Cardiac septum (tissue), 1 donor: Measurements from ENCODE around the gene ILF3. TPM values are rescaled to one million over a fixed set of nuclear protein-coding genes. Genes with fewer than 3 reads are reported as not detected.
"Not testable (repeated sequence)": the region's sequence is repeated elsewhere in the genome, so short reads cannot be mapped to it uniquely, and the experiment has no call there.

Source experiments
- DNase-seq: peaks from one replicate; pipeline ENCODE4 v3.0.0-alpha.2; 2020; ENCODE audit warnings: low spot score
- intact Hi-C: fragments of 100-400 bp; cut with DNase I; formaldehyde crosslinking; loops from one replicate; pipeline ENCODE4 v1.14.0; 2022
- total RNA-seq: library from RNA; stranded (reverse); fragmentation: NEBNext Ultra II Directional; extraction: Animal tissue kit (Norgen Biotek cat#: 25700); gene quantifications from one replicate; pipeline ENCODE4 v1.2.1, GENCODE V29; 2021
- donor health status: DM: no; HTN: no; CAD: no.

The ILF3 gene
- total RNA-seq, 1 donor from 2014 or later, result 115 TPM

DNA sequence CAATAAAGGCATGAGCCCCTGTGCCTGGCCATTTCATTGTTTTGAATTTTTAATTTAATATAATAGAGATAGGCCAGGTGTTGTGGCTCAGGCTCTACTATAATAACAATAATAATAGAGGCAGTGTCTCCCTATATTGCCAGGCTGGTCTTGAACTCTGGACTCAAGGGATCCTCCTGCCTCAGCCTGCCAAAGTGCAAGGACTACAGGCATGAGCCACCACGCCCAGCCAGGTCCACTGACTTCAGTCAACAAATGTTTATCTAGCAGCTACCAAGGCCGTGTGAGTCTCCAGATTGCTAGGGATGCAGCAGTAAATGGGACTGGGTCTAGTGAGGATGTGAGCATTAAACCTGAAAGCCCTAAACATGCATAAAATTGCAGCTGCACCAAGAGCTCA lies 13.8 kb upstream of the ILF3 start:
- no peak for DNase-seq
- intact Hi-C loops, result loop anchor here (10.0 kb wide), 1 partner anchor 136 kb away; the partner anchor contains the start of gene KEAP1

- DNase-seq, result no peak
- intact Hi-C loops, result loop anchor here (10.0 kb wide), 1 partner anchor 136 kb away; the partner anchor contains the start of gene KEAP1
Measured at GRCh38 chr19:10641248-10641647, 12.9 kb upstream of the ILF3 start.

- DNase-seq, result no peak
- intact Hi-C loops, result loop anchor here (10.0 kb wide), 1 partner anchor 138 kb away; the partner anchor contains the start of gene KEAP1
Measured at GRCh38 chr19:10642473-10643171, 11.5 kb upstream of the ILF3 start.

- intact Hi-C loops, result loop anchor here (10.0 kb wide), 1 partner anchor 139 kb away; the partner anchor contains the start of gene KEAP1
- DNase-seq, result no peak
Measured at GRCh38 chr19:10643172-10643967, 10.8 kb upstream of the ILF3 start.

GRCh38 chr19:10643968-10644259 lies 10.2 kb upstream of the ILF3 start:
- intact Hi-C loops, result loop anchor here (1.0 to 10.0 kb wide), 2 partner anchors 63 to 139 kb away; partner anchors contain the start of gene KEAP1
- DNase-seq, result no peak

- intact Hi-C loops, result loop anchor here (1.0 to 10.0 kb wide), 2 partner anchors 63 to 140 kb away; partner anchors contain the start of gene KEAP1
Measured at GRCh38 chr19:10644260-10645007, 9.7 kb upstream of the ILF3 start.

GRCh38 chr19:10646456-10647159 lies 7.5 kb upstream of the ILF3 start:
- intact Hi-C loops, result loop anchor here (10.0 kb wide), 1 partner anchor 142 kb away; the partner anchor contains the start of gene KEAP1
- DNase-seq, result no peak

More at GRCh38 chr19:10644260-10645007, 9.7 kb upstream of the ILF3 start:
- DNase-seq, result peak; percentile 91

DNA sequence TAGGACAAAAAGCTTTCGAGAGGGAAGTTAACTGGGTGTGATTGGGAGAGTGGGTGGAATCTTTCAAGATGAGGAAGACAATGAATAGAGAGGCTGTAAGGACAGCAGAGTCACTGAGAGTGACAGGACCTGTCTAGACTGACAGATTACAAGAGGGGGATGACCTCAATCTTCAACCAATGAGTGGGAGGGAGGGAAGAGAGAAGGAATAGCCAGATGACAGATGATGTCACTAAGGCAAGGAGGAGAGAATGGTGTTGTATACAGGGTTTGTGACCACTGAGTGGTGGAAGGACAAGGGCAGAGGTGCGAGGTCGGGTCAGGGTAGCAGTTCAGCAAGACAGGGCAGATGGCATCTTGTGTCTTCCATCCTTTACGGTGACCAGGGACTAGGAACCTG lies 5.8 kb upstream of the ILF3 start:
- no peak for DNase-seq
- intact Hi-C loops, result loop anchor here (10.0 kb wide), 1 partner anchor 144 kb away; the partner anchor contains the start of gene KEAP1

- intact Hi-C loops, result loop anchor here (5.0 kb wide), 1 partner anchor 85 kb away; the partner anchor contains the start of genes CDKN2D and KRI1
- DNase-seq, result no peak
Measured at GRCh38 chr19:10651851-10652250, 2.3 kb upstream of the ILF3 start.

- no peak for DNase-seq
- intact Hi-C loops, result loop anchor here (5.0 kb wide), 1 partner anchor 86 kb away; the partner anchor contains the start of genes CDKN2D and KRI1
Measured at GRCh38 chr19:10653482-10653731, 739 bp upstream of the ILF3 start.

DNA sequence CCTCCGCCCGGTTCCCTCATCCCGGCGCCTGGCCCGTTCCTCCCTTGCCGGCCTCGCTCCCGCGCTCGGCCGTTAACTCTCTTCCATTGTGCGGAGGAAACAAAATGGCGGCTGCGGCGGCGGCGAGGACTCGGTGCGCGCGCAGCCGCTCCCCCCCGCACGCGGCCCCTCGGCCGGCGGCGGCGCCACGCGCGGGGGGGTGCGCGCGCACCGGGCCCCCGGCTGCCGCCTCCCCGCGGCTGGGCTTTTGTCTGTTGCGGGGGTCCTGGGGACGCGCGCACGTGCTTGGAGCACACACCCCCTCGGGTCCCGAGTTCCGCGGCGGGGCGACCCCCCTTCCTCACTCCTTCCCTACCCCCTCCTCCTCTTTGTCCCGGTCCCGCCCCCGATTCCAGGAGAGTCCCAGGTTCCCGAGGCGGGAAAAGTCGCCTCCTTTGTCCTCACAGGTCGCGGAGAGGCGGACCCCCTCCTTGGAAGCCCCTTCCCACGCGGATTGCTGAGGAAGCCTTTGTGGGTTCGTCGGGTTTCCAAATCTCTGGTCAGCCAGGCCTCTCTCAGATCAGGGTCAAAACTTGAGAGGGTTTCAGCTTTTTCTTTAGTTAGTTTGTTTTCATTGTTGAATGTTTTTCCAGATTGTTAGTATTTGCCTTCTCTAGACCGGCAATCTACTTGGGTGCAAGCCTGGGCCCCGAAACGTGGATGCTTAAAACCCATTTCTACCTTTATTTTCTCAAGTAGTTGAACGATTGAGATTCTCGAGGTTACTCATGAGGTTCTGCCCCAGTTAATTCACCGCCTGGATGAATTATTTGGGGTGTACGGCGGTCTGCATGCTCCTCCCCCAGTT lies 687 bp downstream of the ILF3 start:
- intact Hi-C loops, result loop anchor here (5.0 kb wide), 2 partner anchors 42 to 88 kb away; partner anchors contain the start of genes CDKN2D and KRI1
- DNase-seq, result peak; percentile 77

- intact Hi-C loops, result loop anchor here (5.0 kb wide), 1 partner anchor 42 kb away; no protein-coding TSS in a partner anchor
- no peak for DNase-seq
Measured at GRCh38 chr19:10655457-10656312, 1.5 kb downstream of the ILF3 start.

DNA sequence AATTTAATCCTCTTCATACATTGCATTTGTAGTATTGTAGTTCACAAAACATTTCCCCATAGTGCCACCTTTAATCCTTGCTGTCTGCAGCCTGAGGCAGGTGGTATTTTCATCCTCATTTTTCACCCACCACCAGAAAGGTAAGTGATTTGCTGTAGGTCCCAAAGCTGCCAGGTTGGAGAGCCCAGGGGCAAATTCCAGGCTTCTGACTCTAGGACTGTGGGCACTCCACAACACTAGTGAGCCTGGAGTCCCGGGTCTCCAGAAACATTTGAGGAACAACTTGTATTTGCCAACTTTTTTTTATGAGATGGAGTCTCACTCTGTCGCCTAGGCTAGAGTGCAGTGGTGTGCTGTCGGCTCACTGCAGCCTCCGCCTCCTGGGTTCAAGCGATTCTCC lies 6.2 kb downstream of the ILF3 start:
- no peak for DNase-seq
- intact Hi-C loops, result no loop called here

DNA sequence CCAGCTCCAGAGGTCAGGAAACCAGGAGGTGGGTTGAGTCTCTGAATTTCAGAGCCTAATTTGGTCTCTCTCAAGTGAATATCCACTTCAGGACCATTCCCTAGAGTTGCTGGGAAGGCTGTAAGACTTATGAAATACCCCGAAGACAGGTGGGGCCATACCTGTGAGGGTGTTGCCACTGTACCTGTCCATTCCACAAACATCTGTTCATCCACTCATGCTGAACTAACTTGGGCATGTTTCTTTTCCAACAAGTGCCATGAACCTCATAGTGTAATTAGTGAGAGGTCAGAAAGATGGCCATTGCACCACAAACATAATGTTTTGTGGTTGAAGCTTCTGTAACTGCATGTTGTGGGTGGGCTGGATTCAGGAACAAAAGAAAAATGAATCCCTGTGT lies 7.8 kb downstream of the ILF3 start:
- DNase-seq, result no peak
- intact Hi-C loops, result no loop called here

DNA sequence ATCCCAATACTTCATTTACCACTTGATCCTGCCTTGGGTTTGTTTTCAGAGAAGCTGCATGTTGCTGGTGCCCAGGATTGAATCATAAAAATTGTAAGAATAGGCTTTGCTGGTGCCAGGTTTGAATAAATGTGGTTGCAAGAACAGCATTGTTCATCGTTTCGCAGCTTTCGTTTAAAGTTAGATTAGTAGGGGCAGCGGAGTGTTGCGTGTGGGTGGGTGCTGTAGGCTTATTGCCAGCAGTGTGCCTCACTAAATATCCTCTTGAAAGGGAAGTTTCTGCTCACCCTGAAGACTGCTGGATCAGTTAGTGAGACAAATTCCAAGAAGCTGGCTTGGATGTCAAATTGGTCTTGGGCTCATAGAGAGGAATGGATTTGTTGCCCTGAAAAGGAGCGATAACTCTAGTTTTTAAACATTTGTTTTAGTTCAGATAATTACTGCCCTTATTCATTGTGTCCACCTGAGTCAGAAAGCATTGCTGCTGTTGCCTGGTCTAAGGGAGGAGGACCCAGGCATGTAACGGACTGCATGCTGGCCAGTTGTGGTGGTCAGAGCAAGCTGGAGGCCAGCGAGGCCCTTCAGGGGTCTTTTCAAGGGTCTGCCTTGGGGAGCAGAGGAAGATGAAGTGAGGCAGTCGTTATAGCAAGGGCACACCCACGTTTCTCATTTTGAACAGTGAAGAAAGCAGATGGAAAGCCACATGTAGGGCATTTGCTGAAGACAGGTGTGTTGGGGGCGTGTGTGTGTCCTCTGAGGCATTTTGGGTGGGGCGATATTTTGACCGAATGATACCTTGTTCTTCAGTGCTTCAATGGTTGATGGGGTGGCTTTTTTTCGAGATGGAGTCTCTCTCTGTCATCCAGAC lies 8.5 kb downstream of the ILF3 start:
- intact Hi-C loops, result no loop called here
- DNase-seq, result no peak

- DNase-seq, intact Hi-C loops: not testable (repeated sequence)
Measured at GRCh38 chr19:10663252-10663563, 9.1 kb downstream of the ILF3 start.

- intact Hi-C loops, result no loop called here
- DNase-seq, result no peak
Measured at GRCh38 chr19:10667867-10668266, 13.7 kb downstream of the ILF3 start.
